Breast epithelium (tissue), 4 donors: ENCODE data around the gene NTRK3. TPM values are rescaled to one million over a fixed set of nuclear protein-coding genes. Genes with fewer than 3 reads are reported as not detected.
A peak's percentile ranks its signal among the peaks of the same experiment; 100 is the strongest.

ENCODE experiments used
- DNase-seq, 2 donors: peaks; one replicate each; pipeline ENCODE4 v3.0.0-alpha.2; 2019; ENCODE audit warnings: low spot score in 2 of 2
- H3K27ac ChIP-seq, 2 donors: fragments of 200-600 bp; sonication (generic) in 1 of 2; one replicate each; pipeline ENCODE4 v1.5.1; 2016 to 2019; ENCODE audit warnings: mild to moderate bottlenecking in 1 of 2
- H3K27me3 ChIP-seq, 2 donors: fragments of 200-600 bp; sonication (generic) in 1 of 2; one replicate each; pipeline versions ENCODE4 v1.5.1 to v1.6.0; 2017 to 2019; ENCODE audit warnings: control low read depth in 1 of 2, mild to moderate bottlenecking in 1 of 2
- H3K36me3 ChIP-seq: fragments of 200-600 bp; one replicate; pipeline ENCODE4 v1.5.1; 2019
- H3K4me1 ChIP-seq, 2 donors: fragments of 200-600 bp; sonication (generic); one replicate each; pipeline ENCODE4 v1.5.1; 2016 to 2019; ENCODE audit warnings: control low read depth in 1 of 2
- H3K4me3 ChIP-seq, 3 donors: fragments of 200-600 bp; sonication (generic); 1 replicate in 2 of 3; 2 replicates in 1 of 3; pipeline ENCODE4 v1.5.1; 2016 to 2019; ENCODE audit warnings: mild to moderate bottlenecking in 3 of 3, moderate library complexity in 2 of 3
- H3K9me3 ChIP-seq, 2 donors: fragments of 200-600 bp; sonication (generic) in 1 of 2; one replicate each; pipeline ENCODE4 v1.5.1; 2016 to 2019; ENCODE audit warnings: control low read depth in 1 of 2
- CTCF ChIP-seq, 3 donors: fragments of 450-650 bp; IDR thresholded peaks; one replicate each; pipeline ENCODE4 v1.5.1; 2016 to 2017; ENCODE audit warnings: antibody characterized with exemption in 3 of 3, mild to moderate bottlenecking in 3 of 3, moderate library complexity in 3 of 3
- POLR2A ChIP-seq: fragments of 450-650 bp; IDR thresholded peaks from one replicate; pipeline ENCODE4 v1.6.1; 2016; ENCODE audit warnings: antibody characterized with exemption, mild to moderate bottlenecking, moderate library complexity
- POLR2AphosphoS5 ChIP-seq, 3 donors: sonication (generic); formaldehyde crosslinking; IDR thresholded peaks; one replicate each; pipeline ENCODE4 v1.6.1; 2017; ENCODE audit warnings: antibody characterized with exemption in 3 of 3
- intact Hi-C: fragments of 100-400 bp; cut with DNase I; formaldehyde crosslinking; loops from one replicate; pipeline ENCODE4 v1.15.1; 2023; ENCODE audit warnings: low total_unique reads
- total RNA-seq, 3 donors: library from RNA; depleted of rRNA; stranded (reverse); fragments of >200 nt; gene quantifications; one replicate each; pipeline ENCODE4 v1.1.0, GENCODE V29; 2016

Gene NTRK3
- total RNA-seq, 3 donors from 2014 or later, result 1.9 to 23.6 (median 13.8) TPM

- no peaks in the 10 kb centered on the region for H3K36me3 ChIP-seq
- H3K27me3 ChIP-seq, result no peaks in the 10 kb centered on the region
- no peaks in the 10 kb centered on the region for H3K4me1 ChIP-seq
- H3K9me3 ChIP-seq, result no peaks in the 10 kb centered on the region
- TF ChIP-seq CTCF (IDR thresholded peaks at IDR 0.05), result no peak
- no peak for TF ChIP-seq POLR2A
- no peak for TF ChIP-seq POLR2AphosphoS5 (IDR thresholded peaks at IDR 0.05)
- H3K27ac ChIP-seq, result peak overlapping the region in 1 of 2 donors; percentile 43
- H3K4me3 ChIP-seq, result no peak overlapping the region
- DNase-seq, result no peak
- intact Hi-C loops, result no loop called here
Measured at GRCh38 chr15:88106074-88106473, 150.5 kb downstream of the NTRK3 start.

- no peaks in the 10 kb centered on the region for H3K4me1 ChIP-seq
- no peaks in the 10 kb centered on the region for H3K36me3 ChIP-seq
- H3K9me3 ChIP-seq, result no peaks in the 10 kb centered on the region
- H3K4me3 ChIP-seq, result no peak overlapping the region
- H3K27ac ChIP-seq, result no peak overlapping the region
- H3K27me3 ChIP-seq, result no peaks in the 10 kb centered on the region
- intact Hi-C loops, result no loop called here
- TF ChIP-seq POLR2AphosphoS5 (IDR thresholded peaks at IDR 0.05) (no peak), CTCF (IDR thresholded peaks at IDR 0.05) (no peak), POLR2A (no peak)
- no peak for DNase-seq
Measured at GRCh38 chr15:88104357-88104756, 152.2 kb downstream of the NTRK3 start.

- intact Hi-C loops, result no loop called here
Measured at GRCh38 chr15:88100181-88100580, 156.4 kb downstream of the NTRK3 start.

GRCh38 chr15:88098361-88098760 lies 158.2 kb downstream of the NTRK3 start:
- DNase-seq, result no peak
- Histone ChIP-seq H3K4me1 (no peaks in the 10 kb centered on the region), H3K9me3 (no peaks in the 10 kb centered on the region), H3K27me3 (no peaks in the 10 kb centered on the region), H3K36me3 (no peaks in the 10 kb centered on the region), H3K27ac (no peak overlapping the region), H3K4me3 (no peak overlapping the region)
- no peak for TF ChIP-seq POLR2A
- TF ChIP-seq POLR2AphosphoS5 (IDR thresholded peaks at IDR 0.05), result no peak
- no peak for TF ChIP-seq CTCF (IDR thresholded peaks at IDR 0.05)
- intact Hi-C loops, result no loop called here

More at GRCh38 chr15:88100181-88100580, 156.4 kb downstream of the NTRK3 start:
- Histone ChIP-seq H3K27ac (no peak overlapping the region), H3K4me1 (no peaks in the 10 kb centered on the region), H3K36me3 (no peaks in the 10 kb centered on the region), H3K9me3 (no peaks in the 10 kb centered on the region), H3K27me3 (no peaks in the 10 kb centered on the region), H3K4me3 (no peak overlapping the region)
- no peak for TF ChIP-seq CTCF (IDR thresholded peaks at IDR 0.05)
- no peak for TF ChIP-seq POLR2AphosphoS5 (IDR thresholded peaks at IDR 0.05)
- TF ChIP-seq POLR2A, result no peak
- no peak for DNase-seq

- no peak overlapping the region for H3K27ac ChIP-seq
- DNase-seq, result no peak
- H3K4me1 ChIP-seq, result no peaks in the 10 kb centered on the region
- H3K9me3 ChIP-seq, result peaks cover 0 to 6% of the 10 kb centered on the region in 2 donors
- intact Hi-C loops, result no loop called here
- TF ChIP-seq CTCF (IDR thresholded peaks at IDR 0.05), result no peak
- TF ChIP-seq POLR2AphosphoS5 (IDR thresholded peaks at IDR 0.05), result no peak
- no peak for TF ChIP-seq POLR2A
- H3K4me3 ChIP-seq, result no peak overlapping the region
- H3K36me3 ChIP-seq, result no peaks in the 10 kb centered on the region
- H3K27me3 ChIP-seq, result no peaks in the 10 kb centered on the region
Measured at GRCh38 chr15:88091444-88092016, 165.0 kb downstream of the NTRK3 start.
